AG09319 (cell line): ENCODE results near the gene TBX21.

Experiments
- DNase-seq: peaks from one replicate; pipeline ENCODE4 v3.0.0-alpha.2; 2010; ENCODE audit warnings: low read depth; ENCODE audit errors: extremely low read depth
- TF ChIP-seq, protein P1 (sequence below): IDR thresholded peaks from 2 replicates; pipeline ENCODE4 v1.5.1; 2011; ENCODE audit warnings: low read depth, mild to moderate bottlenecking, inconsistent platforms, low read length, moderate library complexity

TBX21 gene

DNA sequence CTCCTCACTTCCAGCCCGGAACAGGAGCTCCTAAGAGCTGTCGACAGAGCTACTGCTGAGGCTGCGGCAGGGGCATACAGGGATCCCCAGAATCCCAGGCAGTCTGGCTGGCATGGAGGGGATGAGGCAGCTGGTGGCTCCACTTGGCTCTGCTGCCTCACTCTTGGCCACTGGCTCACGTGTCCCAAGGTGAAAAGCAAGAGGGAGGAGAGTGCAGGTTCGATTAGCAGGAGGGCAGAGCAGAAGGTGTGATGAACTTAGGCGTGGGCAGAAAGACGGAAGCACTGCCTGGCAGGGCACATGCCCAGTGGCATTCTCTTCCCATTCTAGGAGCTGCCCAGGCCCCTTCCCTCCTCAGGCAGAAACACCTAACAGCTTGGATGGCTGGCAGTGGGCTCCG, 11.3 kb upstream of the TBX21 start:
- DNase-seq = no peak
- TF ChIP-seq, protein P1, sequence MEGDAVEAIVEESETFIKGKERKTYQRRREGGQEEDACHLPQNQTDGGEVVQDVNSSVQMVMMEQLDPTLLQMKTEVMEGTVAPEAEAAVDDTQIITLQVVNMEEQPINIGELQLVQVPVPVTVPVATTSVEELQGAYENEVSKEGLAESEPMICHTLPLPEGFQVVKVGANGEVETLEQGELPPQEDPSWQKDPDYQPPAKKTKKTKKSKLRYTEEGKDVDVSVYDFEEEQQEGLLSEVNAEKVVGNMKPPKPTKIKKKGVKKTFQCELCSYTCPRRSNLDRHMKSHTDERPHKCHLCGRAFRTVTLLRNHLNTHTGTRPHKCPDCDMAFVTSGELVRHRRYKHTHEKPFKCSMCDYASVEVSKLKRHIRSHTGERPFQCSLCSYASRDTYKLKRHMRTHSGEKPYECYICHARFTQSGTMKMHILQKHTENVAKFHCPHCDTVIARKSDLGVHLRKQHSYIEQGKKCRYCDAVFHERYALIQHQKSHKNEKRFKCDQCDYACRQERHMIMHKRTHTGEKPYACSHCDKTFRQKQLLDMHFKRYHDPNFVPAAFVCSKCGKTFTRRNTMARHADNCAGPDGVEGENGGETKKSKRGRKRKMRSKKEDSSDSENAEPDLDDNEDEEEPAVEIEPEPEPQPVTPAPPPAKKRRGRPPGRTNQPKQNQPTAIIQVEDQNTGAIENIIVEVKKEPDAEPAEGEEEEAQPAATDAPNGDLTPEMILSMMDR = no peak

- DNase-seq = no peak
- TF ChIP-seq, protein P1 = no peak
These were observed 8.3 kb upstream of the TBX21 start for GRCh38 chr17:47724705-47725104.

DNA sequence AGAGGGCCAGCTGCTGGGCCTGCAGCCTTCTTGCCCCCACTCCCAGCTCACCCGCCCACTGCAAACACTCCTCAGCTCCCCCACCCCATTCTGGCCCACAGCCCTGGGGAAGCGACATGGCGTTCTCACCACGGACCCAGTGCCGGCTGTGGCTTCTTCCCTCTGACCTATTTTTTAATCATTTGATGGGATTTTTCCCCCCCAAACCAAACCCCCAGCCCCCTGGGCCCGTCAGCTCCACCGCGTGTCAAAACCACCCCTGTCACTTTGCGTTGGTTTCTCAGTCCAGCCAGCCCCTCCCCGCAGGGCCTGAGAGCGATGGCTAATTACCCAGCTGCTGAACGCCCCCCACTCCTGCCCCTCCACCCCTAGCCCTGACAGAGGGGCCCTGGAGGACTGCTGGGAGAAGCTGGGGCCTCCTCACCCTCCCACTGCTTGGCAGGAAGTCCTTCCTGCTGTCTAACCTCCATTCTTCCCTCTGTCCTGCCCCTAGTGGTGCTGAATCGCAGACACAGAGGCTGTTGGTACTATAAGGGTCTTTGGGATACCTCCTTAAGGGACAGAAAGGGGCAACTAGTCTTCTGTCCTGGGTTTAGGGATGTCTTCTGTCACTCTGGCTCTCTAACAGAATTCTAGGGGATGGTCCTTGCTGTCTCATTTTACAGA, 7.5 kb upstream of the TBX21 start:
- DNase-seq = no peak
- TF ChIP-seq, protein P1 = no peak

DNA sequence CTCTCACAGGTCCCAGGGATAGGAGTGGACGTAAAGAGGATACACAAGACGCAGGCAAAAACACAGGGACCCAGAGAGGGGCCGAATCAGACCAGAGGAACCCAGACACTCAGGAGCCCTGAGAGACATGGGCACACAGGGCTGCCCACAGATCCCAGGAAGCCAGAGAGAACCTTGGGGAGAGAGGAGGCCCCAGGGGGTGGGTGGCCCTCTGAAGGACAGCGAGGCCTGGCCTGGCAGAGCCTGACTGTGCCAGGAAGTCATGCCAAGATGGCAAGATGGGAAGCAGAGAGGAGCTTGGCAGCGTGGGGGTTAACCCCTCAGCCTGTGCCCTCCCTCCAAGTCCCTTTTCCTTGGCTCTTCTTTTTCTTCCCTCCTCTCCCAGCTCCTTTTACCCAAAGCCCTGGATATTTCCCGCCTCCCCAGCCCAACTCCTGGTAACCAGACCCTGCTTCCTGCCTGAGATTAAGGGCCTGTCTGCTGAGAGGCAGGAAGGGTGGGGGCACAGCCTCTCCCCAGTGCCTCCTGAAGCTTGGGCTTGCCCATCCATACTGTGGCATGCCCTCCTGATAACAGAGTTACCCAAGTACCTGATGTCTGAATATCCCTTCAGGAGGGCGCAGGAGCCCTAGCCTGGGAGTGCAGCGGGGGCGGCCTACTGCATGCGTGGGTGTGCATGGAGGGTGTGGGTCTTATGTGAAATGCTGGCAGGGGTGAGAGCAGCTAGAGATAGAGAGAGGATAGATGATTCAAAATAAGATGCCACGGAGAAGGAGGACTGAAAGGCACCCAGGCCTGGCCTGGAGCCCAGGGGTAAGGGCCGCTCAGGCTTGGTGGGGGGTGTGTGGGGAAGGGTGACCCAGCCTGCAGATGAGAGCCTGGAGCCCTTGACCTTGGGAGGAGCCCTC, 6.0 kb upstream of the TBX21 start:
- TF ChIP-seq, protein P1 = no peak
- DNase-seq = no peak

DNA sequence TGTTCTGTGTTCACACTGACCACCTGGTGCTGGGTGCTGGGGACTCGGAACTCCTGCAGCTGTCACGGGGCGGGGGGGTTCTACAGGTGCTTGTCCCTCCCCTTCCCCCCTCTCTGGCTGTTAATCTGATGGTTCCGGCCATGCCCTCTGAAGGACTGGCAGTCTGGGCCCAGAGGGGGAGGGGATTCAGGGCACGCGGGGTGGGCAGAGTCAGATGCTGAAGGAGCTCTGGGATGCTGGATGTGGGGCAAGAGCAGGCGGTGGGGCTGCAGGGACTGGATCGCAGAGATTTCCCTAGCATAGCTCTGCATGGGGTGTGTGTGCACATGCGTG, 5.4 kb upstream of the TBX21 start:
- TF ChIP-seq, protein P1 = no peak
- no peak for DNase-seq

GRCh38 chr17:47728214-47728877, 4.7 kb upstream of the TBX21 start:
- DNase-seq = no peak
- TF ChIP-seq, protein P1 = no peak

DNA sequence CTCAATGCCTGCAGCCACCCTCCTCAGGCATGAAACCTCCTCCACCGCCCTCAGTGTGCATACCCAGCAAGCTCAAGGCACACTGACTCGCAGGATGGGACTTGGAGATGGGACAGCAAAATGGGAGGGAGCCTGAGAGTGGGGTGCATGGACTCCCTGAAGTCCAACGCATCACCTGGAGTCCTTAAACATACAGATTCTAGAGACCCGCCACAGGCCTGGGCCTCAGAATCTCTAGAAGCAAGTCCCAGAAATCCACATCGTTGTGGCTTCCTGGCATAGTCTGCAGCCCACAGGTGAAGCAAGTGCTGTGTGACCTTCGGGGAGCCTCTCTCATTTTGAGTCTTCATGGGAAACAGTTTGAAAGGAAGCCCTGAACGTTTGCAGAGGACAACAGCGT, 3.6 kb upstream of the TBX21 start:
- TF ChIP-seq, protein P1 = no peak
- DNase-seq = no peak
